ENCODE data around the gene ADAMTS2. TPM values are rescaled to one million over a fixed set of nuclear protein-coding genes. Genes with fewer than 3 reads are reported as not detected.

Gene ADAMTS2
- total RNA-seq, 5 donors from 2014 or later (not counting 1 experiment from before 2014, with no cell fraction given): 0.09 to 0.23 TPM; not detected in 3

GRCh38 chr5:179267071-179267670, 78.1 kb downstream of the ADAMTS2 start:
- Mint-ChIP-seq H3K9me3 (no peaks in the 10 kb centered on the region), H3K4me1 (no peaks in the 10 kb centered on the region), H3K27ac (no peak overlapping the region), H3K27me3 (peaks cover 0 to 2% of the 10 kb centered on the region in 2 donors), H3K36me3 (no peaks in the 10 kb centered on the region), H3K4me3 (no peak overlapping the region)
- peak in 3 of 35 experiments; percentile 2 to 14 (median 6) for DNase-seq
- 81% methylated on average over 13 of the region's 17 CpGs for WGBS (ENCODE audit: insufficient coverage)
- H3K9me3 ChIP-seq: no peaks in the 10 kb centered on the region
- peaks cover 0 to 28% of the 10 kb centered on the region in 2 experiments for H3K27me3 ChIP-seq (replicated peaks in 1 of 2; ENCODE audit: control insufficient read depth in 2 of 2, extremely low read depth in 1 of 2, insufficient read depth in 2 of 2, low read length in 1 of 2)
- H3K4me1 ChIP-seq (ENCODE audit: control insufficient read depth in 1 of 2, extremely low read depth in 1 of 2, insufficient read depth in 2 of 2, low read length in 2 of 2): no peaks in the 10 kb centered on the region
- H3K27ac ChIP-seq (ENCODE audit: low read length): no peak overlapping the region
- H3K36me3 ChIP-seq (ENCODE audit: control insufficient read depth in 2 of 2, extremely low read depth in 1 of 2, insufficient read depth in 1 of 2, low read length in 1 of 2): no peaks in the 10 kb centered on the region
- POLR2A ChIA-PET: no interaction called here
- no peak for ATAC-seq (replicated peaks in 1 of 4)
- no peak overlapping the region for H3K4me3 ChIP-seq (ENCODE audit: control insufficient read depth in 1 of 2, extremely low read depth in 1 of 2, low read length in 1 of 2)
- CTCF ChIA-PET: no interaction called here

GRCh38 chr5:179266291-179267070, 78.8 kb downstream of the ADAMTS2 start:
- H3K36me3 Mint-ChIP-seq: no peaks in the 10 kb centered on the region
- ATAC-seq (replicated peaks in 1 of 4): no peak
- Histone ChIP-seq H3K4me3 (ENCODE audit: control insufficient read depth in 1 of 2, extremely low read depth in 1 of 2, low read length in 1 of 2) (no peak overlapping the region), H3K4me1 (ENCODE audit: control insufficient read depth in 1 of 2, extremely low read depth in 1 of 2, insufficient read depth in 2 of 2, low read length in 2 of 2) (no peaks in the 10 kb centered on the region), H3K9me3 (no peaks in the 10 kb centered on the region), H3K36me3 (ENCODE audit: control insufficient read depth in 2 of 2, extremely low read depth in 1 of 2, insufficient read depth in 1 of 2, low read length in 1 of 2) (no peaks in the 10 kb centered on the region), H3K27me3 (replicated peaks in 1 of 2; ENCODE audit: control insufficient read depth in 2 of 2, extremely low read depth in 1 of 2, insufficient read depth in 2 of 2, low read length in 1 of 2) (peaks cover 0 to 26% of the 10 kb centered on the region in 2 experiments), H3K27ac (ENCODE audit: low read length) (no peak overlapping the region)
- no peaks in the 10 kb centered on the region for H3K9me3 Mint-ChIP-seq
- ChIA-PET CTCF (no interaction called here), POLR2A (no interaction called here)
- no peak overlapping the region for H3K27ac Mint-ChIP-seq
- WGBS (ENCODE audit: insufficient coverage): 74% methylated on average over 8 of the region's 13 CpGs
- no peaks in the 10 kb centered on the region for H3K4me1 Mint-ChIP-seq
- DNase-seq: peak in 3 of 35 experiments; percentile 3 to 9 (median 7)
- no peak overlapping the region for H3K4me3 Mint-ChIP-seq
- H3K27me3 Mint-ChIP-seq: peaks cover 0 to 2% of the 10 kb centered on the region in 2 donors

- no peaks in the 10 kb centered on the region for H3K4me1 Mint-ChIP-seq
- no peaks in the 10 kb centered on the region for H3K4me1 ChIP-seq (ENCODE audit: control insufficient read depth in 1 of 2, extremely low read depth in 1 of 2, insufficient read depth in 2 of 2, low read length in 2 of 2)
- POLR2A ChIA-PET: no interaction called here
- H3K36me3 Mint-ChIP-seq: no peaks in the 10 kb centered on the region
- no peak overlapping the region for H3K4me3 ChIP-seq (ENCODE audit: control insufficient read depth in 1 of 2, extremely low read depth in 1 of 2, low read length in 1 of 2)
- WGBS (ENCODE audit: insufficient coverage): 46% methylated on average over 29 of the region's 35 CpGs
- no peak overlapping the region for H3K27ac ChIP-seq (ENCODE audit: low read length)
- no peaks in the 10 kb centered on the region for H3K9me3 Mint-ChIP-seq
- H3K36me3 ChIP-seq (ENCODE audit: control insufficient read depth in 2 of 2, extremely low read depth in 1 of 2, insufficient read depth in 1 of 2, low read length in 1 of 2): no peaks in the 10 kb centered on the region
- CTCF ChIA-PET: no interaction called here
- H3K27ac Mint-ChIP-seq: no peak overlapping the region
- peak in 3 of 35 experiments; percentile 4 to 15 (median 10) for DNase-seq
- ATAC-seq (replicated peaks in 1 of 4): no peak
- no peaks in the 10 kb centered on the region for H3K9me3 ChIP-seq
- H3K27me3 ChIP-seq (replicated peaks in 1 of 2; ENCODE audit: control insufficient read depth in 2 of 2, extremely low read depth in 1 of 2, insufficient read depth in 2 of 2, low read length in 1 of 2): peaks cover 0 to 21% of the 10 kb centered on the region in 2 experiments
- no peak overlapping the region for H3K4me3 Mint-ChIP-seq
- H3K27me3 Mint-ChIP-seq: peaks cover 0 to 2% of the 10 kb centered on the region in 2 donors
These were observed 79.6 kb downstream of the ADAMTS2 start for GRCh38 chr5:179265514-179266290.

- Histone ChIP-seq H3K27ac (ENCODE audit: low read length) (no peak overlapping the region), H3K9me3 (no peaks in the 10 kb centered on the region), H3K4me1 (ENCODE audit: control insufficient read depth in 1 of 2, extremely low read depth in 1 of 2, insufficient read depth in 2 of 2, low read length in 2 of 2) (no peaks in the 10 kb centered on the region), H3K27me3 (replicated peaks in 1 of 2; ENCODE audit: control insufficient read depth in 2 of 2, extremely low read depth in 1 of 2, insufficient read depth in 2 of 2, low read length in 1 of 2) (peaks cover 0 to 13% of the 10 kb centered on the region in 2 experiments), H3K4me3 (ENCODE audit: control insufficient read depth in 1 of 2, extremely low read depth in 1 of 2, low read length in 1 of 2) (no peak overlapping the region), H3K36me3 (ENCODE audit: control insufficient read depth in 2 of 2, extremely low read depth in 1 of 2, insufficient read depth in 1 of 2, low read length in 1 of 2) (no peaks in the 10 kb centered on the region)
- ChIA-PET POLR2A (no interaction called here), CTCF (no interaction called here)
- ATAC-seq (replicated peaks in 1 of 4) (no peak), DNase-seq (peak in 2 of 35 experiments; percentile 9 to 11)
- H3K27ac Mint-ChIP-seq: no peak overlapping the region
- no peaks in the 10 kb centered on the region for H3K36me3 Mint-ChIP-seq
- no peaks in the 10 kb centered on the region for H3K9me3 Mint-ChIP-seq
- H3K4me1 Mint-ChIP-seq: no peaks in the 10 kb centered on the region
- 65% methylated on average over 17 of the region's 24 CpGs for WGBS (ENCODE audit: insufficient coverage)
- H3K4me3 Mint-ChIP-seq: no peak overlapping the region
- H3K27me3 Mint-ChIP-seq: peaks cover 0 to 2% of the 10 kb centered on the region in 2 donors
These were observed 80.3 kb downstream of the ADAMTS2 start for GRCh38 chr5:179264783-179265513.

DNA sequence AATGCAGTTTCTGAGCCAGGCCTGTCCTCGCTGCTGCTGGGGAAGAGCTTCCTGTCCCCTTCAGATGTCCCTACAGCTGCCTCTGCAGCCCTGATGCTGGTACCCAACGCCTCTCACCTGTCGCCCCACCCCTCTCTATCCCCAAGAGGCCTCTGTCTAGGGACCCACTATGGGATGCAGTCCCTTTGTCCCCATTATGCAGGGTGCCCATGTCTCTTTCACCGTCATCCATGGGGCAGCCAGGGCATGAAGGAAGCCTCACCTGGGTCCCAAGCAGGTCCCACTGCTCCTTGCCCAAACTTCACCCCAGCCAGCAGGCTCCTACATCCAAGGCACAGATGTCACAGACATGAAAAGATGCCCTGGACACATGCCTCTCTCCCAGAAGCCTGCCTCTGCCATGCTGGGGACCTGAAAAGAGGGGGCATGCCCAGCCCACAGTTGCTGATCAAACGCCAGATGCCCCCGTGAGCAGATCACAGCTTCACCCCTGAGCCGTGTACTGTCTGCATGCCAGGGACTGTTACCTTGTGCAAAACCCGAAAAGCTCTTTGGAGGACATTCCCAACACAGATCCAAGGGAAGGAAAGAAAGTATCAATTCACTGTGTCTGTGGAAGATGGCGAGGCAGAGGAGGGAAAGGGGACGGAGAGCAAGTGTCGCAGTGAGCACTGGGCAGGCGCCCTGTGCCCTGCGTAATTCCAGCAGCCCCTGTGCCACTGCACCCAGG, 81.0 kb downstream of the ADAMTS2 start:
- 80% methylated on average over 12 of the region's 13 CpGs for WGBS (ENCODE audit: insufficient coverage)
- Mint-ChIP-seq H3K36me3 (no peaks in the 10 kb centered on the region), H3K4me1 (no peaks in the 10 kb centered on the region), H3K4me3 (no peak overlapping the region), H3K27me3 (peaks cover 0 to 2% of the 10 kb centered on the region in 2 donors), H3K9me3 (no peaks in the 10 kb centered on the region), H3K27ac (no peak overlapping the region)
- ATAC-seq (replicated peaks in 1 of 4) (no peak), DNase-seq (peak in 3 of 35 experiments; percentile 1 to 11 (median 1))
- POLR2A ChIA-PET: no interaction called here
- no peak overlapping the region for H3K4me3 ChIP-seq (ENCODE audit: control insufficient read depth in 1 of 2, extremely low read depth in 1 of 2, low read length in 1 of 2)
- no peaks in the 10 kb centered on the region for H3K4me1 ChIP-seq (ENCODE audit: control insufficient read depth in 1 of 2, extremely low read depth in 1 of 2, insufficient read depth in 2 of 2, low read length in 2 of 2)
- CTCF ChIA-PET: no interaction called here
- H3K27me3 ChIP-seq (replicated peaks in 1 of 2; ENCODE audit: control insufficient read depth in 2 of 2, extremely low read depth in 1 of 2, insufficient read depth in 2 of 2, low read length in 1 of 2): peaks cover 0 to 12% of the 10 kb centered on the region in 2 experiments
- no peaks in the 10 kb centered on the region for H3K9me3 ChIP-seq
- no peaks in the 10 kb centered on the region for H3K36me3 ChIP-seq (ENCODE audit: control insufficient read depth in 2 of 2, extremely low read depth in 1 of 2, insufficient read depth in 1 of 2, low read length in 1 of 2)
- H3K27ac ChIP-seq (ENCODE audit: low read length): no peak overlapping the region

All from T-cell (primary cell).